HEK293 (cell line): Measurements from ENCODE around the gene HOXD3.

ENCODE experiments used
- CTCF ChIA-PET: fragments of 350-600 bp; formaldehyde crosslinking; extraction: SDS; loops from one replicate; lab custom pipeline; 2021; ENCODE audit warnings: antibody characterized with exemption; lab: Yijun Ruan, JAX
- POLR2A ChIA-PET: fragments of 300-600 bp; formaldehyde crosslinking; extraction: SDS; loops from one replicate; lab custom pipeline; 2020; ENCODE audit warnings: antibody characterized with exemption, inconsistent platforms; lab: Yijun Ruan, JAX
- H3K27ac ChIP-seq: fragments of 200-500 bp; sonication (Bioruptor generic); 2 replicates; pipeline ENCODE4 v1.5.1; 2014; ENCODE audit warnings: low read depth, low read length, control low read depth, inconsistent platforms; ENCODE audit errors: extremely low read depth
- H3K36me3 ChIP-seq, 2 experiments: fragments of 200-500 bp in 1 of 2; sonication (Bioruptor generic) in 1 of 2; 1 replicate in 1 of 2; 2 replicates in 1 of 2; pipeline ENCODE4 v1.5.1; 2014 to 2017; ENCODE audit warnings: inconsistent platforms in 2 of 2, low read length in 2 of 2; ENCODE audit not compliant: control insufficient read depth in 2 of 2, insufficient read depth in 1 of 2
- H3K4me1 ChIP-seq: fragments of 200-500 bp; sonication (Bioruptor generic); 2 replicates; pipeline ENCODE4 v1.5.1; 2014; ENCODE audit warnings: mild to moderate bottlenecking, low read length, inconsistent platforms; ENCODE audit not compliant: control insufficient read depth, insufficient read depth
- H3K4me3 ChIP-seq: 2 replicates; pipeline ENCODE4 v1.5.1; 2011; ENCODE audit warnings: low read depth, mild to moderate bottlenecking, control low read depth, low read length, moderate library complexity
- H3K9me3 ChIP-seq: fragments of 200-500 bp; sonication (Bioruptor generic); 2 replicates; pipeline ENCODE4 v1.5.1; 2014; ENCODE audit warnings: low read depth, low read length, inconsistent platforms; ENCODE audit not compliant: control insufficient read depth, insufficient read depth
- CTCF ChIP-seq: fragments of 450-650 bp; formaldehyde crosslinking; IDR thresholded peaks from 2 replicates; pipeline ENCODE4 v1.5.1; 2016; ENCODE audit warnings: missing biosample characterization, missing genetic modification characterization
- GFI1B ChIP-seq: fragments of 450-650 bp; formaldehyde crosslinking; IDR thresholded peaks from 2 replicates; pipeline ENCODE4 v1.5.1; 2016; ENCODE audit warnings: missing biosample characterization, missing genetic modification characterization
- GLIS1 ChIP-seq: fragments of 450-650 bp; formaldehyde crosslinking; IDR thresholded peaks from 2 replicates; pipeline ENCODE4 v1.5.1; 2016; ENCODE audit warnings: missing biosample characterization, missing genetic modification characterization
- HOXD13 ChIP-seq: sonication (generic); formaldehyde crosslinking; IDR thresholded peaks from 2 replicates; pipeline ENCODE4 v1.8.0; 2022; ENCODE audit warnings: missing genetic modification reagents, borderline replicate concordance
- KLF7 ChIP-seq: fragments of 450-650 bp; formaldehyde crosslinking; IDR thresholded peaks from 2 replicates; pipeline ENCODE4 v1.5.1; 2016; ENCODE audit warnings: missing biosample characterization, missing genetic modification characterization, borderline replicate concordance
- PRDM10 ChIP-seq: fragments of 450-650 bp; formaldehyde crosslinking; IDR thresholded peaks from 2 replicates; pipeline ENCODE4 v1.5.1; 2016; ENCODE audit warnings: missing biosample characterization, missing genetic modification characterization
- SALL2 ChIP-seq: fragments of 450-650 bp; formaldehyde crosslinking; IDR thresholded peaks from 2 replicates; pipeline ENCODE4 v1.5.0; 2017; ENCODE audit warnings: missing biosample characterization, mild to moderate bottlenecking, missing genetic modification characterization, borderline replicate concordance
- TCF7L2 ChIP-seq: IDR thresholded peaks from 2 replicates; pipeline ENCODE4 v1.6.1; 2011; ENCODE audit warnings: low read depth, mild to moderate bottlenecking, inconsistent platforms, low read length, moderate library complexity, borderline replicate concordance
- ZBTB20 ChIP-seq: fragments of 450-650 bp; formaldehyde crosslinking; IDR thresholded peaks from 2 replicates; pipeline ENCODE4 v1.5.1; 2016; ENCODE audit warnings: missing biosample characterization, missing genetic modification characterization
- ZBTB48 ChIP-seq: fragments of 450-650 bp; formaldehyde crosslinking; IDR thresholded peaks from 2 replicates; pipeline ENCODE4 v1.5.1; 2016; ENCODE audit warnings: missing biosample characterization, missing genetic modification characterization
- ZIC2 ChIP-seq: fragments of 450-650 bp; formaldehyde crosslinking; IDR thresholded peaks from 2 replicates; pipeline ENCODE4 v1.5.1; 2016; ENCODE audit warnings: missing biosample characterization, missing genetic modification characterization
- ZNF18 ChIP-seq: fragments of 450-650 bp; formaldehyde crosslinking; IDR thresholded peaks from 2 replicates; pipeline ENCODE4 v1.5.1; 2016; ENCODE audit warnings: missing biosample characterization, missing genetic modification characterization
- ZNF223 ChIP-seq: fragments of 450-650 bp; formaldehyde crosslinking; IDR thresholded peaks from 2 replicates; pipeline ENCODE4 v1.5.1; 2016; ENCODE audit warnings: missing biosample characterization, missing genetic modification characterization
- ZNF239 ChIP-seq: fragments of 450-650 bp; formaldehyde crosslinking; IDR thresholded peaks from 2 replicates; pipeline ENCODE4 v1.5.1; 2016; ENCODE audit warnings: missing biosample characterization, missing genetic modification characterization
- ZNF416 ChIP-seq: fragments of 450-650 bp; formaldehyde crosslinking; IDR thresholded peaks from 2 replicates; pipeline ENCODE4 v1.5.1; 2016; ENCODE audit warnings: missing biosample characterization, missing genetic modification characterization
- ZNF521 ChIP-seq: fragments of 450-650 bp; formaldehyde crosslinking; IDR thresholded peaks from 2 replicates; pipeline ENCODE4 v1.5.1; 2017; ENCODE audit warnings: missing biosample characterization, mild to moderate bottlenecking, missing genetic modification characterization
- ZNF548 ChIP-seq: fragments of 450-650 bp; formaldehyde crosslinking; IDR thresholded peaks from 2 replicates; pipeline ENCODE4 v1.5.1; 2016; ENCODE audit warnings: missing biosample characterization, missing genetic modification characterization
- ZNF600 ChIP-seq: fragments of 450-650 bp; formaldehyde crosslinking; IDR thresholded peaks from 2 replicates; pipeline ENCODE4 v1.5.1; 2016; ENCODE audit warnings: missing biosample characterization, missing genetic modification characterization
- ZNF677 ChIP-seq: fragments of 450-650 bp; IDR thresholded peaks from 2 replicates; pipeline ENCODE4 v1.5.0; 2018; ENCODE audit warnings: missing biosample characterization, mild to moderate bottlenecking, missing genetic modification characterization, moderate library complexity
- ZNF776 ChIP-seq: fragments of 450-650 bp; formaldehyde crosslinking; IDR thresholded peaks from 2 replicates; pipeline ENCODE4 v1.5.0; 2017; ENCODE audit warnings: missing biosample characterization, missing genetic modification characterization, borderline replicate concordance
- ZSCAN5A ChIP-seq: fragments of 450-650 bp; formaldehyde crosslinking; IDR thresholded peaks from 2 replicates; pipeline ENCODE4 v1.5.1; 2016; ENCODE audit warnings: missing biosample characterization, missing genetic modification characterization
- TF ChIP-seq, protein P1 (sequence below): fragments of 450-650 bp; formaldehyde crosslinking; IDR thresholded peaks from 2 replicates; pipeline ENCODE4 v1.5.1; 2017; ENCODE audit warnings: missing biosample characterization, missing genetic modification characterization

The HOXD3 gene

DNA sequence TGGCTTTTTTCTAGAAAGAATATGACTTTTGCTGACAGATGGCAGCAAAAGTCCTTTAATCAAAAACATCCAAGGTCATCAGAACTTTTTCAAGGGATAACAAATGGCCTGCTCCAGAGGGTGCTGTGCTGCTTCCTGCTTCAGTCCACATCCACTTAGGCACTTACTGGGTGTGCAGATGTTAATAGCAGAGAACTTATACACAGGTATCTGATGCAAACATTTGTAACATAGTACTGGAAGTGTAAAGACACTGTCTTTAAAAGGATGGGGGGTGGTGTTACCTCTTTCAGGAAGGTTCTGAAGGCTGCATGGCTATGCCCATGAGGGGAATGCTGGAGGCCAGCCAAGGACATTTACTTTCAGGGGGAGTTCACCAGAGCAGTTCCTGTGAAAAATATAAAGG lies 22.1 kb upstream of the HOXD3 start (continued):
- TF ChIP-seq ZBTB48 (tag by site-specific recombination) (peak; percentile 33; the same call in 1 of the 2 replicates), ZNF18 (tag by site-specific recombination) (no peak), KLF7 (tag by site-specific recombination) (no peak), ZNF600 (peak; percentile 18; the same call in 1 of the 2 replicates), CTCF (tag by site-specific recombination) (peak; percentile 81), ZNF223 (tag by site-specific recombination) (no peak)
- TF ChIP-seq, protein P1, sequence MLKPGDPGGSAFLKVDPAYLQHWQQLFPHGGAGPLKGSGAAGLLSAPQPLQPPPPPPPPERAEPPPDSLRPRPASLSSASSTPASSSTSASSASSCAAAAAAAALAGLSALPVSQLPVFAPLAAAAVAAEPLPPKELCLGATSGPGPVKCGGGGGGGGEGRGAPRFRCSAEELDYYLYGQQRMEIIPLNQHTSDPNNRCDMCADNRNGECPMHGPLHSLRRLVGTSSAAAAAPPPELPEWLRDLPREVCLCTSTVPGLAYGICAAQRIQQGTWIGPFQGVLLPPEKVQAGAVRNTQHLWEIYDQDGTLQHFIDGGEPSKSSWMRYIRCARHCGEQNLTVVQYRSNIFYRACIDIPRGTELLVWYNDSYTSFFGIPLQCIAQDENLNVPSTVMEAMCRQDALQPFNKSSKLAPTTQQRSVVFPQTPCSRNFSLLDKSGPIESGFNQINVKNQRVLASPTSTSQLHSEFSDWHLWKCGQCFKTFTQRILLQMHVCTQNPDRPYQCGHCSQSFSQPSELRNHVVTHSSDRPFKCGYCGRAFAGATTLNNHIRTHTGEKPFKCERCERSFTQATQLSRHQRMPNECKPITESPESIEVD (tag by site-specific recombination): peak; percentile 87

GRCh38 chr2:176136374-176137251 lies 20.5 kb upstream of the HOXD3 start:
- POLR2A ChIA-PET: interaction anchor here (0.7 to 1.6 kb wide), 7 partner anchors 12 to 483 kb away, joined by 3 to 10 read pairs (median 3); partner anchors contain the start of gene HOXD4
- CTCF ChIA-PET: interaction anchor here (0.6 to 2.7 kb wide), 11 partner anchors 9 to 1012 kb away, joined by 3 to 12 read pairs (median 3); no protein-coding TSS in a partner anchor
- Histone ChIP-seq H3K9me3 (no peaks in the 10 kb centered on the region), H3K36me3 (no peaks in the 10 kb centered on the region), H3K4me1 (peaks cover 11% of the 10 kb centered on the region), H3K4me3 (peak overlapping the region; percentile 72), H3K27ac (peak overlapping the region; percentile 98)
- TF ChIP-seq ZNF239 (tag by site-specific recombination) (no peak), ZNF521 (no peak), ZBTB20 (0 out of 2 replicates have a peak, but pooled peaks have one; percentile 36), ZNF776 (tag by site-specific recombination) (no peak), ZNF416 (tag by site-specific recombination) (no peak), GLIS1 (no peak), ZNF548 (tag by site-specific recombination) (no peak), SALL2 (no peak), ZSCAN5A (tag by site-specific recombination) (no peak), ZNF677 (no peak), GFI1B (tag by site-specific recombination) (0 out of 2 replicates have a peak, but pooled peaks have one; percentile 2), PRDM10 (tag by site-specific recombination) (peak; percentile 64), TCF7L2 (peak; percentile 61), ZIC2 (tag by site-specific recombination) (peak; percentile 74), HOXD13 (CRISPR knock-in tag) (peak; percentile 51; the same call in 1 of the 2 replicates)
